HG03469 (cell line): ENCODE results near the gene ABCC1.

ENCODE experiments used
- ATAC-seq: cut with Tn5 transposase; IDR thresholded peaks from one replicate; pipeline ENCODE4 v1.9.1; 2021; ENCODE audit warnings: mild to moderate bottlenecking, moderate library complexity, moderate number of reproducible peaks; ENCODE audit not compliant: unreplicated experiment

The ABCC1 gene

DNA sequence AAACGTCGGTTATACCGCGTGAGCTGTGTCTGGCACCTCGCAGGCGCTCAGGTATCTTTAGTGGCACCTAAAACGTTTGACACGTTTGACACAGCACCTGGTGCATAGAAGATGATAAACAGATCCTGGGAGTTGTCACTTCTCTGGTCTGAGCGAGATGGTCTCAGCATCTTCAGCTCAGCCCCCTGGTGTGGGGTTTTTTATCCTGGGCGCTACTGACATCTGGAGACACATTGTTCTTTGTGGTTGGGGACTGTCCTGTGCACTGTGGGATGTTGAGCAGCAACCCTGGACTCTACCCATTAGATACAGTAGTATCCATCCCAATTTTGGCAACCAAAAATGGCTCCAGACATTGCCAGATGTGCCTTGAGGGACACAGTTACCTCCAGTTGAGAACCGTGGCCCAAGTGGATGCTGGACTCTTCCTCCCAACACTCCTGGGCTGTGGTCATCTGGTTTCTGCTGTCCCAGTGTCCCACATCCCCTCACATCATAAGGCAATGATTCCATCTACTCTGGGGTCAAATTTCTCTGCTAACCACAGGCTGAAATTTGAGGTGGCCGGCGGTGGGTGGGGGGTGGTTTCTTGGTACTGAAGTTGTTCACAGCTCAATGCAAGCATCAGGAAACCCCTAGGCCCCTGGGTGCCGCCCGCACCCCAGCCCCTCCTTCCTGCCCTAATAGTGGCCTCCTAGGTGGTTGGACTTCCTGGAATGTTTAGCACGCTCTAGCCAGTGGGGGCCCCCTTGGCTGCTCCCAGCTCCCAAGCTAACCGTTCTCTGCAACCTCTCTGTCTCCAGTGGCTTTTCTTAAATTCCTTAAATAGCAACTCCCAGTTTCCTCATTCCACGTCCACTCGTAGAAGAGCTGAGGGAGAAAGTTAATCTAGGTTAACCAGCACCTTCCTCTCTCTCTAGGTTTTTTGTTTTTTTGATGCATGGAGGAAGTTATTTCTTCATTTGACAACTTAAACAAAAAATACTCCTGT lies 124.8 kb downstream of the ABCC1 start:
- no peak for ATAC-seq

DNA sequence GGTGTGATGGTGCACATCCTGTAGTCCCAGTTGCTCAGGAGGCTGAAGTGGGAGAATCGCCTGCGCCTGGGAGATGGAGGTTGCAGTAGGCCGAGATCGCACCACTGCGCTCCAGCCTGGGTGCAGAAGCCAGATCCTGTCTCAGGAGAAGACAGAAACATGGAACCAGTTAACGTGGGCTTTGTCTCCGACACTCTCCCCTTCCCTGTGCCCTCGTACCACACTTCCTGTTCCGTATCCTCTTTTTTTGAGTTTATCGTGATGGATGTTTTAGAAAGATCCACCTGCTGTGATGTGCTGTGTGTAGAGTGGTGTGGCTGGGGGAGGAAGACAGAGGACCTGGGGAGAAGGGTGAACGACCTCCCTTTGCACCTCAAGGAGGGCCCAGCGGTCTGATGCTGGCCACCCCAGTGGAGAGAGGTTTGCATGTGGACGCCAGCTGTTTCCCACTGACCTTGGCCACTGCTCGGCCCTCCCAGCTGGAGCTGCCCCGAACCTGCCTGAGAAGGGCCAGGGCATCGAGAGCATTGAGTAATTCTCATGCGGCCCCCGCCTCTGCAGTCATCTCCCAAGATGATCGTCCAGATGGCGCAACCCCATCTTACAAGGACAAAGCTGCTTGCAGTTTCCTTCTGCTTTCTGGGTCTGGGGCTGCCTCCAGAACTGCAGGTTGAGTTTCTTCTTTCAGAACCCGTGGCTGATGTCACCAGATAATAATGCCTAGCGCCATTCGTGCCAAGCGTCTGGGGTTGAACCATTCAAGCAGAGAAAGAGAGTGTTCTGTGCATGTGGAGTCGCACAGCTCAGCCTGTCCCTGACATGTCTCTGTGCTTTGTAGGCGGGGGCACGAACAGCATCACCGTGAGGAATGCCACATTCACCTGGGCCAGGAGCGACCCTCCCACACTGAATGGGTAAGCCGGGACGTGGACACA lies 126.3 kb downstream of the ABCC1 start:
- ATAC-seq: no peak

DNA sequence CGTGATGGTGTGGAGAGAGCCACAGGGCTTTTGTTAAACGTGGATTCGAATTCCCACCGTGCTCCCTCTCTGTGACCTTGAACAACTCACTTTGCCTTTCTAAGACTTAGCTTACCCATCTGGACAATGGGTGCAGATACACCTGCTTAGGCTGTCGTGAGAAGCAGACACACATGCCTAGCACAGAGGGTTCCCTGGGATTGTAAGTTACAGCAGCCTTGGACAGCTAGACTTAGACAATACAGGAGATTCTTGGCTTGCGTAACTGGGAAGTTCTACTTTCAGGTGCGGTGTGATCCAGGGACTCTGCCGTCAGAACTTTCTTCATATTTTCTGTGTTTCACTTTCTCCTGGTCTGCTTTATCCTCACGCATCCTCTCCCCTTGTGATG lies 127.0 kb downstream of the ABCC1 start:
- ATAC-seq: no peak

DNA sequence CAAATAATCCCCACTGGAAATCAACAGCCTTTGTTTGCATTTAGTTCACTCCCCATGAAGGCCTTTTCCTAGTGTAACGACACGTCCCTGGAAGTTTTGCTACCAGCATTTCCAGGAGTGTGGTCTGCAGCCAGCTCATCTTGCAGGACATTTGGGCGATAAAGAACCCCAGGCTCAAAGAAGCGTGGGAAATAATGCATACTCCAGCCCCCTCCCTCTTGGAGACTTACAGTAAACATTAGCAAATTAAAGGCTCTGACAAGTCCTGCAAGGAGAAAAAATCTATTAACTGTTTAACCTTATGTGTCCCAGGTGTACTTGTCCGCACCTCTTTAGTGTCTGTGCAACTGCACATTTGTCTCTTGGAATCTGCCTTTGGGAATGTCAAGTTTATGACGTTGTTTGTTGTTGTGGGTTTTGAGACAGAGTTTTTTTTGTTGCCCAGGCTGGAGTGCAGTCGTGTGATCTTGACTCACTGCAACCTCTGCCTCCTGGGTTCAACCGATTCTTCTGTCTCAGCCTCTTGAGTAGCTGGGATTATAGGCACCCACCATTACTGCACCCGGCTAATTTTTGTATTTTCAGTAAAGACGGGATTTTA lies 131.1 kb downstream of the ABCC1 start:
- no peak for ATAC-seq

DNA sequence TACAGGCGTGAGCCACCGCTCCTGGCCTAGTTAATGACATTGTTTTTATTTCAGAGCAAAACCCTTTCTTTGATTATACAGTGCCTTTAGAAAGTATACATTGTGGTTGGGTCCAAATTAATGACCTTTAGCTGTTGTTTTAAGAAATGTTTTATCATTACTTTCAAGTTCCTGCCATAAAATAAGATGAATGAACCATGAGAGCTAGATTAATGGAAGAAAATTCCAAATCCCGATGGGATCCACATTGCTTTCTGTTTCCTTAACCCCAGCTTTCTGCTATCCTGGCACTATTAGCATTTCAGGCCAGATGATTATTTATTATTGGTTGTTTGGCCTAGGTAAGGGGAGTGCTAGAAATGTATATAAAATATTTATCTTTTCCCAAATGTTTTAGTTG lies 131.7 kb downstream of the ABCC1 start:
- ATAC-seq: no peak

DNA sequence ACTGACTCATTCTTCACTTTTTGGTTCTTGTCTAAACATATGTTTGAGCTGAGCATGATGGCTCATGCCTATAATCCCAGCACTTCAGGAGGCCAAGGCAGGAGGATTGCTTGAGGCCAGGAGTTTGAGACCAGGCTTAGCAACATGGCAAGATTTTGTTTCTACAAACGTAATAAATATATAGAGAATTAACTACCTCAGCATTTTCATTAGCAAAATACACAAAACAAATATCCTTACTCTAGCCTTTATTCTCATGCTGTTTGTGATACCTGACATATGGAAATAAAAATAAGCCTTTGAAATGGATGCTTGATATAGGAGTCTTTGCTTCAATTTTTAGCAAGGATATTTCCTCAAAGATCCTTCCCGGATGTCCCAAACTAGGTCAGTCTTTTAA lies 132.8 kb downstream of the ABCC1 start:
- no peak for ATAC-seq

DNA sequence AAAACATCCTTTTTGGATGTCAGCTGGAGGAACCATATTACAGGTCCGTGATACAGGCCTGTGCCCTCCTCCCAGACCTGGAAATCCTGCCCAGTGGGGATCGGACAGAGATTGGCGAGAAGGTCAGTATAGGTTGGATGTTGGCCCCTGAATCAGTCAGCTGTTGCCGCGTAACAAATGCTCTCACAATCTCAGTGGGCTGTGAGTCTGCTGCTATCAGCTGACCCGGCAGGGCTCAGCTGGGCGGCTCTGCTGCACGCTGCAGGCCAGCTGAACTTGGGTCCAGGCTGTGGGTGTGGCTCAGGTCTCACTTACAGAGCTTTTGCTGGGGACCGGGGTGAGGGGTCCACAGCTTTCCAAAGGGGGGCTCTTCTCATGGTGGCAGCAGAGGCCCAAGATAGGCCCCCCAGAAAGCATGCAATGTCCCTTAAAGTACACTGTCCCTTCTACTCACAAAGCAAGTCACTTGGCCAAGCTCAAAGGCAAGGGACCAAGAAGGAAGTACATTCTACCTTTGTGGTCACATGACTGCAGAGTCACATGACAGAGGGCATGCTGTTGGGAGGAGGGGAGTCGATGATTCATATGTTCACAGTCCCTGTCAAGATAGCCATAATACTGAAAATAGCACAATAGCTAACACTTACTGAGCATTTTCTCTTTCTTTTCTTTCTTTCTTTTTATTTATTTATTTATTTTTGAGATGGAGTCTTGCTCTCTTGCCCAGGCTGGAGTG lies 134.2 kb downstream of the ABCC1 start:
- ATAC-seq: no peak

DNA sequence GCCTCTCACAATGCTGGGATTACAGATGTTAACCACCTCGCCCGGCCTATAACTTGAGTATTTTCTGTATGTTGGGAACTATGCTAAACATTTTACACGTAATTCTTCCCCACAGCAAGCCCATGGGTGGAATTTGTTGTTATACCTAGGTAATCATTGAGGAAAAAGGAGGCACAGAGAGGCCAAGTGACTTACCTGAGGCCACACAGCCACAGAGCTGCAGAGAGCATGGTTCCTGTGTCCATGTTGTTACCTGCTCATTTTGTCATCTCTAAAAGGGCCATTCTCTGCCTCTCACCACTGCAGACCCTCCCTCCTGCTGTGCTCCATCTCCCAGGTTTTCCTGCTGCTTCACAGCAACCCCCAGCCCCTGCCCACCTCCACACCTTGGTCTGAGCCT lies 135.5 kb downstream of the ABCC1 start:
- ATAC-seq: no peak

DNA sequence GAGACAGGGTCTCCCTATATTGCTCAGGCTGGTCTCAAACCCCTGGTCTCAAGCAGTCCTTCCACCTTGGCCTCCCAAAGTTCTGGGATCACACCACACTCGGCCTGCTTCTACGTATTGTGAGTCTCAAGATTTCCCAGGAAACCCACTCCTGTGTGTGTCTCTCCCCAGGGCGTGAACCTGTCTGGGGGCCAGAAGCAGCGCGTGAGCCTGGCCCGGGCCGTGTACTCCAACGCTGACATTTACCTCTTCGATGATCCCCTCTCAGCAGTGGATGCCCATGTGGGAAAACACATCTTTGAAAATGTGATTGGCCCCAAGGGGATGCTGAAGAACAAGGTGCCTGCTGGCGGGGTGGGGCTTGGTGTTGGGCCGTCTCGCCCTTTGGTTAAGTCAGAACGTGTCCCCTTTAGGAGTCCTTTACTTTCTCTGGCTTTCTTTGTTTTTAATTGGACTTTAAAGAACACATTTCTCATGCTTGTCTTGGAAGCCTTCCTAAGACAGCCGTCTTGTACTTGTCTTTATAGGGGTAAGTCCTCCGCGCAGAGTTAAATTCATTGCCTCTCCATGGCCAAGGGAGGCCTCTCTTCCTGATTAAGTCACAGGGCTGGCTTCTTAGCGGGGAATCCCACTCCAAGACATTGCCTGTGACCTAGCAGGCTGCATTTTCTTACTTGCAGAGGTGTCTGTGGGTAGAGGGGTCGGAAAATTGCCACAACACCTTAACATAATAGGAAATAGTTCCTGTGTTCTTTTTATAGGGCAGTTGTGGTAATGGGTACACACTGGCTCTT lies 137.4 kb downstream of the ABCC1 start:
- ATAC-seq: no peak

DNA sequence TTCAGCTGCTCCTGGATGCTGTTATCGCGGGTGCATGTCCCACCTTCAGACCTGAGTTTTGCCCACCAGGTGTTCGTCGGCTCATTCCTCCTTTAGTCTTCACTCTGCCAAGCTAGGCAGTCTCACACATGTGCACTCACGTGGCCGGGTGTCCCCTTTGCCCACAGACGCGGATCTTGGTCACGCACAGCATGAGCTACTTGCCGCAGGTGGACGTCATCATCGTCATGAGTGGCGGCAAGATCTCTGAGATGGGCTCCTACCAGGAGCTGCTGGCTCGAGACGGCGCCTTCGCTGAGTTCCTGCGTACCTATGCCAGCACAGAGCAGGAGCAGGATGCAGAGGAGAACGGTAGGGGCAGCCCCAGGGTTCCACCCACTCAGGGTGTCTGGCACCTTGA lies 140.8 kb downstream of the ABCC1 start:
- no peak for ATAC-seq

DNA sequence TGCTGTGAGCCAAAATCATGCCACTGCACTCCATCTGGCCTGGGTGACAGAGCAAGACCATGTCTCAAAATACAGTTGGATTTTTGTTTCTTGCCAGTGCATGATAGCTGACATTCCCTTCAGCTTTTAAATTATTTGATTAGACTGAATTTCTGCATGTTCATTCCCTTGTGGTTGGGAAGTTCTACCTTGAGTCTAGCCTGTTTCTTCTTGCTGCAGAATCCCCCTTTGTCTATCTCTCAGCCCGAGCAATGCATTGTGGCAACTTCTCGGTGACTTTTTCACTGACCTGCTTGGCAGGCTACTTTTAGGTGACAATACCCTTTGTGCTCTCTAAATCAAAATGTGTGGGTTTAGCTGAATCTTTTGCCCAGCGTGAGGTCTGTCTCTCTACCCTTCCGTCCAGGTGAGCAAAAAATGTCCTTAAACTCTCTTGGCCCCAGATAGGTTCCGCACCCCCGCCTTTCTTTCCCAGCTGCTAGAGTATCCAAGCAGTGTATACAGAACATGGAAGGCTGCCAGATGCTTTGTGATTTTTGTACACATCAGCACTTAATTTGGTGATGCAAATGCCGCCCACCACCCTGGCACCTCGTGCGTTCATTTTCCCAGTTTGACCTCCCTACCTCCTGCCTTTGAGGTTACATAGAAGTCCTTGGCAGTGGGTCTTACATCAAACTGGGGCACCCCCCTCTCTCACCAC lies 143.7 kb downstream of the ABCC1 start:
- ATAC-seq: no peak

DNA sequence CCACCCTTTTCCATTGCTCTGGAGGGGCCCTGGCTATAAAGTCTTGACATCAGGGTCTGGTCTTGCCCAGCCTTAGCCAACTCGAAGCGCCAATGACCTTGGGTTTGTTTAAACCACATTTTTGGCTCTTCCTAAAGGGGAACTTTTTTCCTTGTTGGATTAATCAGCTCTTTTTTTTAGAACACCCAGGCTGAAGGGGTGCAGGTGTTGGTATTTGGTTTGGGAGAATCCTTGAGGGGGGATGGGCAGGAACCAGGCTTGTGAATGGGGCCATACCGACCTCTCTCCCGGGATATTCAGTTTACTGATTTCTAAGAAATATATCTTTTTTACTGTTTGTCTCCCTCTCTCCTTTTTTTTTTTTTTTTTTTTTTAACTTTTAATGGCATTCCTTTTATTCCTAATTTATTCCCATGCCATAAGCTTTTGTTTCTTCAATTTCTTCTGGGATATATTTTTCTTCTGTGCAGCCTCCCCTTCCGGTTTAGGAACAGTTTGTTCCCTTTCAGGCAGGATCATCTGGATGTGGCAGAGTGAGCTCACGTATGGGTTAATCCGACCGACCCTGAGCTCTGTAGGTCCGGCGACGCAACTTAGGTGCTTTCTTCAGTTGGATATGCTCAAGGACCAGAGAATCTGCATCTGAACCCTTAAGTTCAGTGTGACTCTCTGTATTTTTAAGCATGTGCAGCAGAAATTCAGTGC lies 144.4 kb downstream of the ABCC1 start:
- ATAC-seq: no peak

DNA sequence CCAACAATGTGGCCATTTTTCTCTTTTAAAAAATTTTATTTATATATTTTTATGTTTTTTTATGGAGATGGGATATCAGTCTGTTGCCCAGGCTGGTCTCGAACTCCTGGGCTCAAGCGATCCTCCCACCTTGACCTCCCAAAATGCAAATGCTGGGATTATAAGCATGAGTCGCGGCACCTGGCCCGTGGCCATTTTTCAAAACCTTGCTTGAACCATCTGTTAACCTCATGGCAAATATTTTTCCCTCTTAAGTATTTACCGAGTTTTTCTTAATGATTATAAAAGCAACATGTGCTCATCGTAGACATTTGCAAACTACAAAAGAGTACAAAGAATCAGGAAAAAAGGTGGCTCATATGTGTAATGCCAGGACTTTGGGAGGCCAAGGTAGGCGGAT lies 146.2 kb downstream of the ABCC1 start:
- ATAC-seq: no peak

DNA sequence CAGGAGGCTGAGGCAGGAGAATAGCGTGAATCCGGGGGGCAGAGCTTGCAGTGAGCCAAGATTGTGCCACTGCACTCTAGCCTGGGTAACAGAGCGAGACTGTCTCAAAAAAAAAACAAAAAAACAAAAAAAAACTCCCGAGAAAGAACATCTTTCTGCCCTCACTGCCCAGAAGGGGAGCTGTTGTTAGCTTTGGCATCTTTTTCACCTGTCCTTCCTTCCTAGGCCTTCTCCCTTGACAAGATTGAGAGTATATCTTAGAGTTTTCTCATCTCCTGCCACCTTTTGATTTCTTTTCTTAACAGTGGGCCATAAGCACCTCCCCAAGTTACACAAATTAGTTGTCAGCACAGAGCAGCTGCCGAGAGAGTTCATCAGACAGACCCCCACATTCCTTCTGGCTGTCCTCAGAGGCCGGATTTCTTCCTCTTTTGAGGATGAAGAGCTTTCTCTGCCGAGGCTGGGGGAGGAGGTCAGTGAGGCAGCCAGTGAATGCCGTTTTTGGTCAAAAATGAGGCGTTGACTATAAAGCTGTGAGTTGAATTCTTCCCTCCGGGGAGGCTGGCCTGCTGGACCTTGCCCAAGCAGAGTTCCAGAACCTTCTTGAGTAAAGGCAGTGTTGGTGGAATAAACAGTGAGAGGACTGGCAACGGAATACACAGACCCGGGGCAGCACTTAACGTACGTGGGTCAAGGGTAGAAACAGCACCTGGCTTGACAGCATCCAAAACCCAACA lies 146.9 kb downstream of the ABCC1 start:
- no peak for ATAC-seq

DNA sequence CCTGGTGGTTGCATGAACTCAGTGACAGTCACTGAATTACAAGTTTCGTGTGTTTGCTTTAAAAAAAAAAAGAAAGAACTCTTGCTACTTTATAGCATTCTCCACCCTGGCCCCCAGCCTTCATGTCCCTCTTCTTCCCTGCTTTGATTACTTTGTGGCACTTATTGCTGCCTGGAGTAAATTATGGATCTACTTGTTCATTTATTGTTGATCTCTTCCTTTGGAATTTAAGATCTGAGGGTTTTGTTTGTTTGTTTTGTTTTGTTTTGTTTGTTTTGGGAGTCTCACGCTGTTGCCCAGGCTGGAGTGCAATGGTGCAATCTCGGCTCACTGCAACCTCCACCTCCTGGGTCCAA lies 147.4 kb downstream of the ABCC1 start:
- ATAC-seq: no peak

DNA sequence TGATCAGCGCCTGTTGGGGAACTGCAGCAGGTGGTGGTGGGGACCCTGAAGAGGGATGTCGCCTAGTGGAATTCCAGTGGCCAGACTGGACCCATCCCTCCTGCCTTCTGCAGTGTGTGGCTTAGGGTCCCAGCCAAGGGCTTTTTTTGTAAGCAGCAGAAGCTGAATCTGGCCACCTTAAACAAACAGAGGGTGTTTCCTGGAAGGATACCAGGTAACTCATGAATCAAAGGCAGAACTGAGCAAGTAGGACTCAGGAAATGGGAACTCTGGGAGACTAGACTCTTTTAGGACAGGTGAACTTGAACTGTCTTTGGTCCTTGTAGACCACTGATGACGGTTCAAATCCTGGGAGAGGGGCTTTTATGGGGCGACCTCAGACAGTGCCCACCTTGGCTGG lies 149.9 kb downstream of the ABCC1 start:
- no peak for ATAC-seq

DNA sequence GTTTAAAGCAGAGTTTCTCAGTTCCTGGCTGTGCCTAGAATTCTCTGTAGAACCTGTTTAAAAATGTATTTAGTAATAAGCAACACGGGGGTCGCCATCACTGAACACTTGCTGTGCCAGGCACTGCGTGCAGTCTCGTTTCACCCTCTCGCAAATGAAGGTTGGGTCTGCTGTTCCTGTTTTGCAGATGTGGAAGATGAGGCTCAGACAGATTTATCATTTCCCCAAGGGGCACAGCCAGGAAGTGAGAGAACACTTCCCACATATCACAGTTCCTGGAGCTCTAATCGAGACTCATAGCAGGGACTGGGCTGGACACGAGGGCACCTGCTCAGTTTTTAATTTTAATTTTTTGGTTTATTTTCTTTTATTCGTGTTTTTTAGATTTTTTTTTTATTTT lies 151.2 kb downstream of the ABCC1 start:
- no peak for ATAC-seq

DNA sequence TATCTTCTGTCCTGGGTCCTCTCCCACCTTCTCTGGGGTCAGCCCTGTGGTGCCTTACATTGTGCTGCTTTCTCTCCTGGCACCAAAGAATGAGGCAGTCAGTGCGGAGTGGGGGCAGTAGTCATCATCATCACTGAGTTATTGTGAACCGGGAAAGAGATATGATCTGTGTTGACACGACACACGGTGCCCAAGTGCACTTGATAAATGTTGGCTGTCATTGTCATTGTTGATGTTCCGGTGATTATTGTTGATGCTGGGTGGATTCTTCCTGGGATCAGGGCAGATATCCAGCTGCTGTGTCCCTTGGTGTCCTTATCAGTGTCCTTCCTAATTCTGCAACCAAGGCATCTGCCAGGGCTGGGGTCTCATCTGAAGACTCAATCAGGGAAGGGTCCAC lies 152.2 kb downstream of the ABCC1 start:
- ATAC-seq: no peak
